GM18519 (cell line): Measurements from ENCODE around the gene SSNA1.
A peak's percentile ranks its signal among the peaks of the same experiment; 100 is the strongest.

Source experiments
- ATAC-seq: cut with Tn5 transposase; IDR thresholded peaks from one replicate; pipeline ENCODE4 v1.9.1; 2021; ENCODE audit warnings: mild to moderate bottlenecking, moderate library complexity; ENCODE audit not compliant: unreplicated experiment, low FRiP score

SSNA1 gene, protein sequence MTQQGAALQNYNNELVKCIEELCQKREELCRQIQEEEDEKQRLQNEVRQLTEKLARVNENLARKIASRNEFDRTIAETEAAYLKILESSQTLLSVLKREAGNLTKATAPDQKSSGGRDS

DNA sequence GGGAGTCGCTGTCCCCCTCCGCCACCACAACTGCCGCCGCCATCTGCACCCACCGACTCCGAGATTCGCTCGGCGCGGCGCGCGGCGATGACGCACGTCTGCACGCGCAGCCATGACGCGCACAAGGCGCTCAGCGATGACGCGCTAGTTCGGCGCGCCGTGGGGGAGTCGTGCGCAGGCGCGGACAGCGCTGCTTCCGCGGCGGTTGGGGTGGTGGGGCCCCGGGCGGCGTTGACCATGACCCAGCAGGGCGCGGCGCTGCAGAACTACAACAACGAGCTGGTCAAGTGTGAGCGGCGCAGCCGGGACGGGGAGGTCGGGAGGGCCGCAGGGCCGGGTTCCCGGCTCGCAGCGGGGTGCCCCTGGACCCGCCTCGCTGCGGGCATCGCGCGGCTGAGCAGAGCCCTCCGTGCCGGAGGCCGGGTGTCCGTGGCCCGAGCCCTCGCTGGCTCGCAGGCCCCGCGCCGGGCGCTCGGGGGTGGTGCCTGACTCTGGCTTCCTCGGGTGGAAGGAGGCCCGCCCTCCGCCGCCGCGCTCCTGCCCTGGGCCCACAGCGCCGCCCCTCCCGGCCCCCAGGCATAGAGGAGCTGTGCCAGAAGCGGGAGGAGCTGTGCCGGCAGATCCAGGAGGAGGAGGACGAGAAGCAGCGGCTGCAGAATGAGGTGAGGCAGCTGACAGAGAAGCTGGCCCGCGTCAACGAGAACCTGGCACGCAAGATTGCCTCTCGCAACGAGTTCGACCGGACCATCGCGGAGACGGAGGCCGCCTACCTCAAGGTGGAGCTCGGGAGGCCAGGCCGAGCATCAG, at the start of gene SSNA1, which contains the start of gene ANAPC2:
Gene SSNA1, plus strand, starts transcription at position 187 of the 807 bp plus-strand sequence. Its CDS starts 51 bp downstream, at position 238.
Gene ANAPC2, minus strand, starts transcription at position 71 of the 807 bp plus-strand sequence. Its CDS starts 28 bp downstream, at position 43.
- peak; percentile 61 for ATAC-seq

DNA sequence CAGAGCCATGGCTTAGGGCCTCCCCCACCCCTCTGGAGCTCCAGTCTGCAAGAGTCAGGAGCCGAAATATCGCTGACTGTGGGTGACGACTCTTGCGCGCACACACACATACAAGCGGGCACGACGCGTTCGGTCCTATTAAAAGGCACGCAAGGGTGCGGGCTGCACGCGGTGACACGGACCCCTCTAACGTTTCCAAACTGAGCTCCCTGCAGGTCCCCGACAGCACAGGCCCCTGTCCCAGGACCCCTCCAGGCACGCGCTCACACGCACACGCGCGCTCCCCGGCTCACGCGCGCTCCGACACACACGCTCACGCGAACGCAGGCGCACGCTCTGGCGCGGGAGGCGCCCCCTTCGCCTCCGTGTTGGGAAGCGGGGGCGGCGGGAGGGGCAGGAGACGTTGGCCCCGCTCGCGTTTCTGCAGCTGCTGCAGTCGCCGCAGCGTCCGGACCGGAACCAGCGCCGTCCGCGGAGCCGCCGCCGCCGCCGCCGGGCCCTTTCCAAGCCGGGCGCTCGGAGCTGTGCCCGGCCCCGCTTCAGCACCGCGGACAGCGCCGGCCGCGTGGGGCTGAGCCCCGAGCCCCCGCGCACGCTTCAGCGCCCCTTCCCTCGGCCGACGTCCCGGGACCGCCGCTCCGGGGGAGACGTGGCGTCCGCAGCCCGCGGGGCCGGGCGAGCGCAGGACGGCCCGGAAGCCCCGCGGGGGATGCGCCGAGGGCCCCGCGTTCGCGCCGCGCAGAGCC, 49.6 kb upstream of the SSNA1 start, which contains the start of gene GRIN1:
Gene GRIN1, plus strand, starts transcription at position 433 of the 746 bp plus-strand sequence. CDS start 333 bp downstream, outside the sequence.
- no peak for ATAC-seq

DNA sequence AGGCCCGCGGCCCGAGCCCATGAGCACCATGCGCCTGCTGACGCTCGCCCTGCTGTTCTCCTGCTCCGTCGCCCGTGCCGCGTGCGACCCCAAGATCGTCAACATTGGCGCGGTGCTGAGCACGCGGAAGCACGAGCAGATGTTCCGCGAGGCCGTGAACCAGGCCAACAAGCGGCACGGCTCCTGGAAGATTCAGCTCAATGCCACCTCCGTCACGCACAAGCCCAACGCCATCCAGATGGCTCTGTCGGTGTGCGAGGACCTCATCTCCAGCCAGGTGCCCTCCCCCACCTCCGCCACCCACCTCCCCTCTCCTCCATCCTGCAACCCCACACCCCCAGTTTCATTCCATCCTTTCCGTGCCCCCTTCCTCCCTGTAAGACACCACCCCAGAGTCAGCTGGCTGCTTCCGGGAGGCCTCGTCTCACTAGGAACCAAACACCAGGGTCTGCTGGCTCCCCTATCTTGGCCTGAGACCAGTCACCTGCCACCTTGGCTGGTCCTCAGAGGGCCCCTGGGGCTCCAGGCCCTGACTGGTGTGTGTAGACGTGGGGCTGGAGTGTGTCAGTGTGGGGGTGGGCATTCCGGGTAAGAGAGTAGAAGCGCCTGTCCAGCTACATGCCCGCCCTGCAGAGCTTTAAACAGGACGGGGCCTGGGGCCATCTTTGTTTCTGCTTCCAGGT, 48.9 kb upstream of the SSNA1 start:
- no peak for ATAC-seq

DNA sequence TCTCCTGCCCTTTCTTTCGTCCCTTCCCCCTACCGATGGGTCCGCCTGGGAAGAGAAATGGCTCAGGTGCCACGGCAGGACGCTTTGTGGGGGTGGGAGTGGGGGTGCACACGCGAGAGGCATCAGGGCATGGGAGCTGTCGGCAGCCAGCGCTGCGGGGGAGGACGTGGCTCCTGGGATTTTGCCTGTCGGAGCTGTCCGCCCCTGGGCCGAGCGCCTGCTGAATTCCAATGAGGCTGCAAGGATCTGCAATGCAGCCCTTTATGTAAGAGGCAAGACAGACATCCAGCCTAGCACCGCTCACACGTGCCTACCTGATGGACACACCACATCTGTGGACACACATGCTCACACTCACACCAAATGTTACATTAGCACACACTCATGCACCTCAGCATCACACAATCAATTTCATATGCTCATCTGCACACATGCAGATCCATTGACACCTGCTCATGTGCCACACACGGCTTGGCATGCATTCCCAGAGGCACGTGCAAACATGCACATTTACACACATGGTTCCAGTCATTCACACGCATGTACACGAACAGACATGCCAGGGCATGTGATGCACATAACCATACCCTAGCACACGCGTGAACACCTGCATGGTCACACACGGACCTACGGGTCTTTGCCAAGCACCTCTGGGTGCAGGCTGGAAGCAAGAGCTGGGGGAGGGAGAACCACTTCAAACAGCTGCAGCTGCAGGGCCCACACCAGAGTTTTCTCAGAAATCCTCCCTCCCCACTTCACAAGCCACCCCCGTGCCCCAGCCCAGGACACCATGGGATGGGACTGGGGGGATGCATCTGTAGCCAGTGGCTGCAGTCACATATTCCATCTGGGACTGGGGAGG, 48.1 kb upstream of the SSNA1 start:
- no peak for ATAC-seq

DNA sequence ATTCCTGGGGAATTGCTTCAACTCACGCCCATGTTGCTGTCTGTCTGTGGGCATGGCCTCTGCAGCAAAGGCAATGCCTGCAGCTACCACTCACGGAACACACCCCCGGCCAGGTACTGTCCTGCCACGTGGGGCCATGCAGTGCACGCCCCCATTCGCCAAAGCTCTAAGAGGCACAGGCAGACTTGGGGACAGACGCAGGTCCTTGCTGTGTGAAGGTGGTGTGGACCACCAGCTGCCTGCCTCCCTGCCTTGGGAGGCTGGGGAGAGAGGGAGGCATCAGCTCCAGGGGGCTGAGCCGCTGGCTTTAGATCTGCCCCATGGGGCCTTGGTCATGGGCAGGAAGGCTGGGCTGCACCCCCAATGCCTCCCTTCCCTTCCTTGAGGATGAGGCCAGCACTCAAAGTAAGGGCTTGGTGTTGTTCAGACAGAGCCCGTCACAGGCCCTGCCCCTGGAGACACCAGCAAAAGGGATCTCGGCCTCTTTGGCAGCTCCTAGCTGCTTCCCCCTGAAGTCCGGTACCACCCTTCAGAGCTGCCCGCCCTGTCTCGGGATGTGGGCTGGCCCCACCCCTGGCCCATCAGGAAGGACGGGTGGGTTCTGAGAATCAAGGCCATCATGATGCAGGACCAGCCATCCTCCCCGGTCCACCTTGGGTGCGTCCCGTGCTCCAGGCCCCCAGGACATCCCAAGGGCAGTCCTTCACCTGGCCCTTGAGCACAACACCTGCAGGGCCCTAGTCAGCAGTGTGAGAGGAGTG, 47.2 kb upstream of the SSNA1 start:
- no peak for ATAC-seq

DNA sequence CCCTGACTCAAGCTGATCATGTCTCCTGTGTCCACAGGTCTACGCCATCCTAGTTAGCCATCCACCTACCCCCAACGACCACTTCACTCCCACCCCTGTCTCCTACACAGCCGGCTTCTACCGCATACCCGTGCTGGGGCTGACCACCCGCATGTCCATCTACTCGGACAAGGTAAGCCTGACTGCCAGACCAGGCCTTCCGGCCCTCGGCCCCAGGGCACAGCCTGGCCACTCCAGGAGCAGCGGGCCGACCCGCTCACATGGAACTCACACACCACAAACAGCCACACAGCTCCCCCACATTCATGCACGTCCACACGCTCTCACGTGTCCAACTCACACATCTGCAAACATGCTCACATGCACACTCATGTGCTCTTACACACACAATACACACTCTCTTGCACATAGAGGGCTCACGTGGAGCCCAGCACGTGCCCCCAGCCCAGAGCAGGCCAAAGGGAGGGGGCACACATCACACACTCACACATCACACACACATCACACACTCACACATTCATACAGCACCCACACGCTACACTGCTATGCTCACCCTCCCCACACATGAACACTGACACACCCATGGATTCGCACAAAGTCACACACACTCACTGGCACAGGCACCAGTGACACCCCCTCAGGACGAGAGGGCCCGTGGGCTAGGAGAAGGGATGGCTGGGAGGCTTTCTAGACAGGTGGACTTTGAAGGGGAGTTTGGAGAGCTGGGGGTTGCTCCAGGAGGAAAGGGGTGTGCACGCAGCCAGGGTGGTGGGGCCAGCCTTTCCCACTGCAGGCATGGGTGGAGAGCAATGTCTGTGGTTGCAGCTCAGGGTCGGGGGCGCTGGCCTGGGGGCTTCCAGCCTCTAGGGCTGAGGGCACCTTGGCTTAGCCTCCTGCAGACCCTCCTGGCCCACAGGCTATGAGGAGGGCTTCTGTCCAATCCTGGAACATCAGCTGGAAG, 46.2 kb upstream of the SSNA1 start:
- ATAC-seq: no peak

DNA sequence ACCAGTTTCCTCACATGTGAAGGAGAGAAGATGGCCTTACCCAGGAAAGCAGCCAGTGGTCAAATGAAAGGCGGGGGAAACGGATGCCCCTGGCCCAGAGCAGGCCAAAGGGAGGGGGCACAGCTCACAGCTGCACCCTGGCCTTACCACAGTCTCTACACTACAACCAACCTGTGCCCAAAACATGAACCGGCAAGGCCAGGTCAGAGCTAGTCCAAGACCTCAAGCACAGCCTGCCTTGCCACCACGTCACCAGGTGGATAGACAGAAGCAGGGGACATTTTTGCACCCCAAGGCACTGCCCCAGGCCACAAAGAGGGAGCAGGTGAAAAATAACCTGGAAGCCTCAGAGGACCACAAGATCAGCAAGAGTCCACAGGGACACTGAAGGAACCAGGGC, 45.0 kb upstream of the SSNA1 start:
- ATAC-seq: no peak

DNA sequence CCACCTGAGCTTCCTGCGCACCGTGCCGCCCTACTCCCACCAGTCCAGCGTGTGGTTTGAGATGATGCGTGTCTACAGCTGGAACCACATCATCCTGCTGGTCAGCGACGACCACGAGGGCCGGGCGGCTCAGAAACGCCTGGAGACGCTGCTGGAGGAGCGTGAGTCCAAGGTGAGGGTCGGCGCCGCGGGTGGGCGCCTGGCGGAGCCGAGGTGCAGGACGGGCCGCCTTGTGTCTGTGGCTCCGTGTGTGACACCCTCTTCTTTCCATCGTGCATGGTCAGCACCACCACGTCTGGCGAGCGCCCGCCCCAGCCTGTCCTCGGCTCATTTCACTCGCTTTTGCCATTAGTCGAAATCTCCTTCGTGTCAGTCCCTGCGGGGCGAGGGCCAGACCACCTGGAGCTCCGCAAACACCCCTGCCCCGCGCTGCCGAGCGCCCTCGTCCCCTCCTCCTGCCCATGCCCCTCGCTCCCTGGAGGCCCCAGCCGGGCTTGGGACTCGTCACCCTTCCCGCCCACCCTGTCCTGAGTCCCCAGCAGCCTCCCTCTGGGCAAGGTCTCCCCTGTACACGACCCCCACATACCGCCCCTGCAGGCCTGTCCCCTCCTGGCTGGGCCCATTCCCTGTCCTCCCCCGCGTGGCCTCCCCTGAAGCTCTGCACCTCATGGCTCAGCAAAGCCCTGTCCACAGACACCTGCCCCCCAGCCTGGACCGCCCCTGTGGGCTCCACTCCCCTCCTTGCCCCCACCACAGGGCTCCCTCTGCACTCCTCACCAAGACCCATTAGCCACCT, 42.5 kb upstream of the SSNA1 start:
- ATAC-seq: no peak

DNA sequence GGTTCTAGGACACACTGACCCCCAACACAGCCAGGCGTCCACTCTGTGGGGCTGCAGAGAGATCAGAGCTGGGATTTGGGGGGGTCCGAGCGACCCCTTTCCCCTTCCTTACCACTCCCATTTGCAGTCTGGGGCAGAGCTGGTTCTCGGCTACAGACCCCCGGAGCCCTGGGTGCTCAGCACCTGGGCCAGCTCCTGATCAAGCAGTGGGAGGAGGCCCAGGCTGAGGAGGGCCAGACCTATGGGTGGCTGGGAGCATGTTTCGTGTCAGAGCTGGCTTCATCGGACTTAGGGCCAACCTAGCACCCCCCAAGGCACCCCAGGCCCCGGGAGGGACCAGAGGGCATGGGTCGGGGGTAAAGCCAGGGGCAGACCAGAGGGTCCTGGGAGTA, 42.0 kb upstream of the SSNA1 start:
- ATAC-seq: no peak

DNA sequence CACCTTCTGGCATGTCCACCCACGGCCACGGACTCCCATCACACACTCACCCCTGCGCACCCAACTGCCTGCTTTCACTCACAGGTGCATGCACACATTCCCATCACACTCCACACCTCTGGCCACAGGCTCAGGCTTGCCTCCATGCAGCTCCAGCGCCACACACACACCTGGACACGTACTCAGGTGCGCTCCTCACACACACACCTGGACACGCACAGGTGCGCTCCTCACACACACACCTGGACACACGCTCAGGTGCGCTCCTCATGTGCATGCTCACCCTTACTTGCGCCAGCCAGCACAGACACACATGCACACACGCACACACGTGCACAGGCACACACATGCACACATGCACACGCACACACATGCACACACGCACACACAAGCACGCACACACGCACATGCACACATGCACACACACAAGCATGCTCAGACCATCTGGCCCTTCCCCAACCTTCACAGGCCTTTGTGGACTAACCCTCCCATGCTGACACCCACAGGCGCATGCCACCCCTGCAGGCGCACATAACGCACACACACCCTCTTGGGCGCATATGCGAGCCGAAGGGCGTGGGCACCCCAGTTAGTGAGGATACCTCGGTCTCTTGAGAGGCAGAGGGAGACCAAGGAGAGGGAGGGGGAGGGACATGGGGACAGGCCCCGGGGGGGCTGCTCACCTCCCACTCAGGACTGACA, 41.2 kb upstream of the SSNA1 start:
- no peak for ATAC-seq

DNA sequence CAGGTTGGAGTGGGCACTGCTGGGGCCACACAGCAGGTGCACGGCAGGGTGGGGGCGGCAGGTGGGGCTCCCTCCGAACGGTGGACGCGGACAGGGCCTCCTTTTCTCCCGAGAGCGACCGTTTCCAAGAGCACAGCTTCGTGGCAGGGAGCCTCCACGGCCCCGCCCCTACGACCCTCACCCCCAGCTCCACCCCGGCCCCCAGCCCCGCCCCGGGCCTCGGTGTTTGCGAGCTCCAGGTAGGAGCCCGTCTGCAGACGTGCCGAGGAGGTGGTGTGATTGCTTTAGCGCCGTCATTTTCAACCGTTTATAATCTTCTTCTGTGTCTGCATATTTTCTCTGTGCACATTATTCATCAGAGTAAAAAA, 40.7 kb upstream of the SSNA1 start:
- no peak for ATAC-seq

DNA sequence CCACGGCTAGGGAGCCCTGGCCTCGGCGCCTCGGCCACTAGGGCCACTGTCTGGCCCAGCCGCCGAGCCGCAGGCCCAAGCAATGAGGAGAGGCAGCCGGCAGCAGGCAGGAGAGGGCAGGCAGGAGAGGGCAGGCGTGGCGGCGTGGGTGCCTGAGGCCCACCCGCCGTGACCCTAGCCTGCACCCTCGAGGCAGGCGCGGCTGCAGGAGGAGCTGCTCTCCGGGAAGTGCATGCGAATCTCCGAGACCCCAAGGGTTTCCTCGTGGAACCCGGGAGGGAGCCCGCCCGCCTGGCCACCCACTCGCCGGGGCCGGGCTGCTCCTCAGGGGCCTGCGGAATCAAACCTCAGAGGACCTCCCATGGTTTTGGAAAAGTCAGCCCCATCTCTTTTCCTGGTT, 40.2 kb upstream of the SSNA1 start:
- ATAC-seq: no peak

DNA sequence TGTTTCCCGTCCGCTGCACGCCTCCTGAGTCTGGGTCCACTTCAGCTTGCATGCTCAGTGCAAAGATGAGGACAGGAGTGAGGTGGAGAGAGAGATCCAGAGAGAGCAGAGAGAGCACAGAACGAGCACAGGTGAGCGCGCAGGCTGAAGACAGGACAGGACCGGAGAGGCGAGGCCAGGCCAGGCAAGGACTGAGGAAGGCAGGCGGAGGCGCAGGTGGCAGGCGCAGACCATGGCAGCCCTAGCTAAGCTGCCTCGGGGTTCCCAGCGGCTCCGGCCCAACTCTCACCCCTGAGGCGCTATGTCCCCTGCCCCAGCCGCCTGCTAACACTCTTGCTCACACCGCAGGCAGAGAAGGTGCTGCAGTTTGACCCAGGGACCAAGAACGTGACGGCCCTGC, 39.8 kb upstream of the SSNA1 start:
- ATAC-seq: no peak

DNA sequence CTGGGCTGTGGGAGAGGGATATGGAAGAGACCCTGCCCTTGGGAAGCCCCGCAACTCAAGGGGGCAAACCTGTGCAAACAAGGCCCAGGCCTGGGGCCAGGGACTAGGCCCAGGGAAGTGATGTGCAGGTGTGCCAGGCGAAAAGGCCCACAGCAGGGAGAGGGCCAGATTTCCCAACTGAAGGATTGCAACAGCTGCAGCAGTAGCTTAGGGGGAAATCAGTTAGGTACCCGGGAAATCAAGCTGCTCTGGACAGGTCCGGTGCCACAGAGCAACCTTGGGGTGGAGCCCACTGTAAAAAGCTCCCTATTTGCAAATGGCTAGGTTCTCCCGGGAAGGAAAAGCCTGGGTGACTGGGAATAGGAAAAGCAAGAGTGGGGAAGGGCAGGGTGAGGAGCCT, 39.1 kb upstream of the SSNA1 start:
- no peak for ATAC-seq

DNA sequence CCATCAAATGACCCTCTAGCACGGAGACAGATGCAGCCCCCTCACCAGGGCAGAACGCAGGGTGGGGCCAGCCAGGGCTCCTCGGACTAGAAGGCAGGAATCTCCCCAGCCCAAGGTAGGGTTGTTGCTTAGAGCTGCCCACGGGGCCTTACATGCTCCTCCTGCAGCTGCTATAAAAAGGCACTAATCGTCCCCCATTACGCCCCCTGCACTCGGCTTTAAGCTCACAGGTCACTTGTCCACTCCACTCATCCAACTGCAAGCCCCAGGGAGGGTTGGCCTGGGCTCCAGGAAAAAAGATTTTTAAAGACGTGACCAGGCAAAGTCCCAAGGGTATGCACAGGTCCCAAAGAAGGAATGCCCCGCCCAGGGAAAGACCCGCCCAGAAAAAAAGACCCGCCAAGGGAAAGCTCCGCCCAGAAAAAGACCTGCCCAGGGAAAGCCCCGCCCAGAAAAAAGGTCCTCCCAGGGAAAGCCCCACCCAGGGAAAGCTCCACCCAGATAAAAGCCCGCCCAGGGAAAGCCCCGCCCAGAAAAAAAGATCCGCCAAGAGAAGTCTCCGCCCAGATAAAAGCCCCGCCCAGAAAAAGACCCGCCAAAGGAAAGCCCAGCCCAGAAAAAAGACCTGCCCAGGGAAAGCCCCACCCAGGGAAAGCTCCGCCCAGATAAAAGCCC, 38.4 kb upstream of the SSNA1 start:
- ATAC-seq: no peak
